GM18526 (cell line): ENCODE results near the gene PLP1.

Experiments
- POLR2A ChIP-seq: IDR thresholded peaks from 3 replicates; pipeline ENCODE4 v1.6.1; 2011; ENCODE audit not compliant: insufficient read length; ENCODE audit errors: extremely low read depth

Gene PLP1, protein sequence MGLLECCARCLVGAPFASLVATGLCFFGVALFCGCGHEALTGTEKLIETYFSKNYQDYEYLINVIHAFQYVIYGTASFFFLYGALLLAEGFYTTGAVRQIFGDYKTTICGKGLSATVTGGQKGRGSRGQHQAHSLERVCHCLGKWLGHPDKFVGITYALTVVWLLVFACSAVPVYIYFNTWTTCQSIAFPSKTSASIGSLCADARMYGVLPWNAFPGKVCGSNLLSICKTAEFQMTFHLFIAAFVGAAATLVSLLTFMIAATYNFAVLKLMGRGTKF

DNA sequence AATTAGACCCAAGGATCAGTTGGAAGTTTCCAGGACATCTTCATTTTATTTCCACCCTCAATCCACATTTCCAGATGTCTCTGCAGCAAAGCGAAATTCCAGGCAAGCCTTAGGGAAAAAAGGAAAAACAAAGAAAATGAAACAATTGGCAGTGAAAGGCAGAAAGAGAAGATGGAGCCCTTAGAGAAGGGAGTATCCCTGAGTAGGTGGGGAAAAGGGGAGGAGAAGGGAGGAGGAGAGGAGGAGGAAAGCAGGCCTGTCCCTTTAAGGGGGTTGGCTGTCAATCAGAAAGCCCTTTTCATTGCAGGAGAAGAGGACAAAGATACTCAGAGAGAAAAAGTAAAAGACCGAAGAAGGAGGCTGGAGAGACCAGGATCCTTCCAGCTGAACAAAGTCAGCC lies at the start of gene PLP1:
TSS of gene PLP1 (plus strand) at position 295 of the 400 bp plus-strand sequence. CDS start 156 bp downstream, outside the sequence.
- TF ChIP-seq POLR2A, result no peak

GRCh38 chrX:103727115-103727514 lies 49.5 kb upstream of the PLP1 start:
- no peak for TF ChIP-seq POLR2A

- no peak for TF ChIP-seq POLR2A
These were observed 47.6 kb upstream of the PLP1 start for GRCh38 chrX:103729015-103729414.

DNA sequence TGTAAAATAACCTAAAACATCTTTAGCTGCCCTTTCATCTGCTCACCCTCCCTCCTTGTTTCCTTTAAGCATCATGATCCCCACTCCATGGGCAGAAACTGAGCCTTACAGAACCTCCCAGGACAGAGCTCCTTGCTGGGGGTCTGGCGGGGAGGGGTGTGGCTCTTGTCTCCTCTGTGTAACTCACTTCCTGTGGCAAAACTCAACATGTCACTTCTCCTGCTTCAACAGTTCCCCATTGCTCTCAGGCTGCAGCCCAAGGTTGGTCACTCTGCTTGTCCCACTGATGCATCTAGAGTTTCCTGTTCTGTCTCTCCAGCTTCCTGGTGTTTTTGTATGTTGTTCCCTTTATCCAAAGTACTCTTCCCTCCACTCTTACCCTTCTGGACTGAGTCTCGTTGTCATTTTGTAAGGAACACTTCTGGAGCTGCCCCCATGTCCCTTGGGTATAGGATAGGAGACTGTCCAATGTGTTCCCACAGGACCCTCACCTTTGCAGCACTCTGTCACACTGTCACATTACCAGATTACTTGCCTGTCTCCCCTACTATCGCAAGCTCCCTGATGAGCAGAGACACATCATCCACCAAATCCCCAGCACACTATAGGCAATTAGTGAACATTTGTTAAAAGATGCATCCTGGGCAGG lies 46.4 kb upstream of the PLP1 start:
- no peak for TF ChIP-seq POLR2A

DNA sequence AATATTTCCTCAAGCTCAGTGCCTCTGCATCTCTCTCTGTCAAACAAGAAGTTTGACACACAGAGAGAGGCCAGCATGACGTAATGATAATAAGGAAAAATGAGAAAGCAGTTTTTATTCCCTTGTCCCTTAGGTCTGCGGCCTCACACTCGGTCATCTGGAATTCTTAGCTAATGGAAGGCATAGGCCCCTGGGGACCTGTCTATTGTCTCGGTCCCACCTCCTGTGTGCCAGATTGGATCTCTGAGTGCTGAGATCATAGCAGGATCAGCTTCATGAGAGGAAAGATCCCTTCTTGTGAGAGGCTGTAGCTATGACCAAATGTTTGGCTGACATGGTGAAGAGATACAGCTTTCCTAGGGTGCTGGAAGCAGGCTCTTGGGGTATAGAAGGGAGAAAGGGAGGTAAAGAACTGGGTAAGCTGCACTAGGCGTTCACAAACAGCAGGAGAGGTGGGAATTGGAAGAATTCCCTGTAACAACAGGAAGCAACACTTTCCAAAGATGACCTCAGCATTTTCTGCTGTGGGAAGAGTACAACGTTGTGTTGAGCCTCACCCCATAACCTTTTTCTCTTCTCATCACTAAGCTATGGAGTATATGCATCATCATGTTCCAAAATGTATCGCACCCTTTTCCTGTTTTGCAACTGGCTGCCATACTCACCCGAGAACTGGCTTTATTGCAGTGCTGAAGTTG lies 45.7 kb upstream of the PLP1 start:
- TF ChIP-seq POLR2A, result no peak

GRCh38 chrX:103733017-103733416 lies 43.6 kb upstream of the PLP1 start:
- TF ChIP-seq POLR2A, result no peak

GRCh38 chrX:103734125-103734760 lies 42.4 kb upstream of the PLP1 start:
- no peak for TF ChIP-seq POLR2A

DNA sequence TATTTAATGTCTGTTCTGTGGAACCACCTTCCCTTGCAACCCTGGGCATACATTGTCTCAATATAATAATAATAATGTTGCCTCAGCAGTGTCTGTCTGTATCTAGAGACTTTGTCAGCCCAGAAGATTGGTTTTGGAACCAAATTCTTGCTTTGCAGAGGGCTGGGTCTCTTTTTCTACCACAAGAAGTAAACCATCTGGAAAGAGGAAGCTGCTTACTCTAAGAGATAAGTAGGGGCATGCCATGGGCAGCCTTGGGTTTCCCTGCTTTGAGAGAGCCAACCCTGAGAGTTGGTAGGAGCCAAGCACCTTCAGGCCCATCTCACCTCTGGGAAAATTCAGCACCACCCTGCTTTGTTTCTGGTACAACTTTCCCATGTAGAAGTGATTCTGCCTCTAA lies 38.9 kb upstream of the PLP1 start:
- no peak for TF ChIP-seq POLR2A

DNA sequence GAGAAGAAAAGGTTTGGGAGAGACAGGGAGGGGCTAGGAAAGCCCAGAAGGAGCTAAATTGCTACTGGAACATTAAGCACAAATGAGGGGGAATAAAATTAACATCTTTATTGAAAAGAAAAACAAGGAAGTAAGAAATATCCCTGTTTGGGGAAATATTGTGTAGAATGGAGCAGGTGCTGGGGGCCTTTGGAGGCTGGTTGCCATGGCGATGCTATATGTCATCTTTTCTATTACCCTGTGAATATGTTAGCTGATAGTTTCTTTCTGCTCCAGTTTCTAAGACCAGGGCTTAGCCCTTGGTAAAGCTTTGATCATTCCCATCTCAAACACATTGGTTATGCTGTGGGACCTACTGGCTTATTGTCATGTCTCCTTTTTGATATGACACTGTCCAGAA lies 37.2 kb upstream of the PLP1 start:
- TF ChIP-seq POLR2A, result no peak

DNA sequence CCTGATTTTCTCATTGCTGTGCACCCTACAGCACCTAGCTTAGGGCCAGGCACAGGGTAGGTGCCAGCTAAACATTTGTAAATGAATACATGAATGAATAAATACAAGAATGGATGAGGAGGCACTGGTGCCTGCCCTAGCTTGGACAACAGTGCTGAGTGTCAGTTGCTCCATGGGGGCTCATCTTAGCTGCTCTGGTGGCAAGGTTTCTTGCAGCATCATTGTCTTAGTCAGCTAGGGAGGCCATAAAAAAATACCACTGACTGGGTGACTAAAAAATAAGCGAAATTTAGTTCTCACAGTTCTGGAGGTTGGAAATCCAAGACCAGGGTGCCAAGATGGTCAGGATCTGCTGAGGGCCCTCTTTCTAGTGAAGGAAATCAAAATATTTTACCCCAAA lies 34.8 kb upstream of the PLP1 start:
- TF ChIP-seq POLR2A, result no peak

DNA sequence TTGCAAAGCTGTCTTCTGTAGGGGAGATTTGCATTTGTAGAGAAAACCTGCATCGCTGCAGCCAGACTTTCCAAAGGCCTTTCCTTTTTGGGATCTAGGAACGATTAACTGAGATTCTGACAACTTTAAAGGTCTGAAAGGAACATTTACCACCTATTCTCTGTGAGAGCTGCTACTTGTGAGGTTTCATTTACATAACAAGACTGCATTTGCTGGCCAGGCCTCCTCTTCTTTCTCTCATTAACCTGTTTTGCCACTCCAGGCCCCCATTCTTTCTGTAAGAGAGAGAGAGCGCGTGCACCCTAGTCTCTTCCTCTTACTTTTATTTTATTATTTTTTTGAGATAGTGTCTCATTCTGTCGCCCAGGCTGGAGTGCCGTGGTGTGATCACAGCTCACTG lies 34.3 kb upstream of the PLP1 start:
- TF ChIP-seq POLR2A, result no peak

DNA sequence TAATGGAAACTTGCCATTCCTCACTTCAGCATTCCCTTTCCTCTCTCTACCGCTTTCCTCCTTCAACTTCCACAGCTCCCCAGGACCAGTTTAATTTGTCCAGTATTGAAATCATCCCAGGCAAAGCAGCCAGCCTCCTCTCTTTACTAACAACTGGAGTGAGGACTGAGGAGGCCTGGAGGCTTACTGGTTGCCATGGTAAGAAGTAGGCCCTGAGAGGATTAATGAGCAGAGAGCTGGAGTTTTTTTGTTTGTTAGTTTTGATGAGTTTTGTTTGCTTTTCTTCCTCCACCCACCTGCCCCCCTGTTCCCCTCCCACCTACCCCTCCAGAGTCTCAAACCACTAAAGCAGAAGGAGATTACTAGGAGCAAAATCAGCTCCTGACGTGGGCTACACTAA lies 29.5 kb upstream of the PLP1 start:
- no peak for TF ChIP-seq POLR2A

DNA sequence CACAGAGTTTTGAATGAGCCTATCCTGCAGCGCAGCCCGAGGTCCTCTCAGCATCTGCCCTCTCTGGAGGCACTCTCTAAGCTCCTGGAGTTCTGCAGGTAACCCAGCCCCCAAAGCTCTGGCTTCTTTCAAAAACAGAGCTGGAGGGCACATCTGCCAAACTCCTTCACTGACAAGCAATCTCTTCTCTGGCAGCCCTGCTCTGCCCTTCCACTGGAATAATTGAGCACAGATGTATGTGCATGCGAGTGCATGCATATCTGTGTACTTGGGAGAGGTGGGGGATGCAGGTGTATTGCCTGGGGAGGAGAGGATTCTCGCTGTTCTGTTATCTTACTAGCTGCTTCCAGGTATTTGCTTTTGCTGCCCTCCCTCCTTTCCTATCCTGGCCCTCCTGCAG lies 22.2 kb upstream of the PLP1 start:
- no peak for TF ChIP-seq POLR2A

DNA sequence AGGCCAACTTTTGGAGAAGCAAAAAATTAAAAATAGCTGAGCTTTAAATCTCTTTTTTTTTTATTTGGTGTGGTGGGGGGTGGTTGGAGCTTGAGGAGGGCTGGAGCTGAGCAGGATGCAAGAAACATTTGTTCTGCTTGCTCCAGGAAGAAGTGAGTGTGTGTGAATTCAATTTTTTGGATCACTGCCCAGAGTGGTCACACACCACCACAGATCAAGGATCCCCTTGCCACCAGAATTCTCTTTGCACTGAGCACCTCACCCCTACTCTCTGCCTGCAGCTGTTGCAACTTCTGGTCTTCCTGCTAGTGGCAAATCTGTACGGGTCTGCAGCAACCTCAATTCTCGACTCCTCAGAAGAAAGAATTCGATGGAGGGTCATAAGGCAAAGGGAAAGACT lies 19.9 kb upstream of the PLP1 start:
- TF ChIP-seq POLR2A, result no peak

DNA sequence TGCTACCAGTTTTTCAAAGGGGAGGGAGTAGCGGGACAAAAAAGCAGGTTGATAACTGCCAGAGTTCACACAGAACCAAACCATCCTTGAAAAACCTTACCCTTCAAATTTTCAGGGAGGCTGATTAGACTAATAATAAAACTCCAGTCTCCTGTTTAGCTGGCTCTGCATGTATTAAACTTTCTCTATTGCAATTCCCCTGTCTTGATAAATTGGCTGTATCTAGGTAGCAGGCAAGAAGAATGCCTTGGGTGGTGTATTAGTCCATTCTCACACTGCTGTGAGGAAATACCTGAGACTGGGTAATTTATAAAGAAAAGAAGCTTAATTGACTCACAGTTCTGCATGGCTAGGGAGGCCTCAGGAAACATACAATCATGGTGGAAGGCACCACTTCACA lies 18.1 kb upstream of the PLP1 start:
- TF ChIP-seq POLR2A, result no peak

- TF ChIP-seq POLR2A, result no peak
These were observed 3.2 kb upstream of the PLP1 start for GRCh38 chrX:103773445-103773844.

DNA sequence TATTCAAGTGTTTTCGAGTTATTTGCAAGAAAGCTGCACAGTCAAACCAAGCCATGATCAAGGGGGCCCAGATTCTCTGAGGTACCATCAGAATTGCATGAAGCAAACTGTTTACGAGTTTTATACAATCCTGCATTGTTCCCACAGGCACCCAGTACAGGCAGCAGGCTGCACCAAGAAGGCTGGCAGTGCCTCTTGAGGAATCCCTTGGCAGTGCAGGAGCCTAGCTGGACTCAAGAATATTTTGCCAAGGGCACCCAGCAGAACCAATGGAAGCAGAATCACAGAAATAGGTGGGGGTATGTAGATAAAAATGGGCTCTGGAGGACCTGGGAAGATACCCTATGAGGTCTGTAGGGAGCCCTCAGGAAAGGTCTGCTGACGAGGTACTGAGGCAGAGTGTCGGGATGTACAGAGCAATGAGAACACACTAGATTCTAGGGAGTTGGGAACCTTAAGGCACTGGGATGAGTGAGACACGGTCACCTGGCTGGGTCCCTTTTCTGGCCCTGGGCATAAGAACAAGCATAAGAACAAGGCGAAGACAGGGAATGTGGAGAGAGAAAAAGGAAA lies 2.5 kb upstream of the PLP1 start:
- TF ChIP-seq POLR2A, result no peak
